ENCODE data around the gene TBC1D7.

The TBC1D7 gene

DNA sequence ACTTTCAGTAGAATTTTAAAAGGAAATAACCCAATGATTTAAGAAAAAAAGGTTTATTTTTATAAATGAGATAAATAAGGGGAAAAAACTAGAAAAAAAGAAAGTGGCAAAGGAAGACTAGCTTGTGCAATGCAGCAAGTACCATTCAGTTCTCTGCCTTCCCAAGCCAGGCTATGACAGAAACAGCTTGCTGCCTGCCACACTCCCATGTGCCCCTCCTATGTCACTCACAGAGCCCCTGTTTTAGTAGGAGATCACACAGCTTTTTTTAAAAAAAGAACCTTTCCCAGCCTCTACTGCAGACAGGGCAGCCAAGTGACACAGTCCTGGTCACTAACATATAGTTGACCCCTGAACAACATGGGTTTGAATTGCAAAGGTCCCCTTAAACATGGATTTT lies 13.5 kb downstream of the TBC1D7 start:
- no peaks in the 10 kb centered on the region for H3K79me2 ChIP-seq (ENCODE audit: insufficient read depth, low read length)
- peaks cover 5% of the 10 kb centered on the region; the same call in 1 of the 2 replicates for H3K36me3 ChIP-seq (ENCODE audit: low read length)
- no peak overlapping the region for H3K9ac ChIP-seq (ENCODE audit: low read length)
- H3K9me3 ChIP-seq (ENCODE audit: insufficient read depth, low read length) = no peaks in the 10 kb centered on the region
- no peak overlapping the region for H3K4me2 ChIP-seq (ENCODE audit: low read depth, low read length, poor library complexity, severe bottlenecking)
- H3K4me3 ChIP-seq (ENCODE audit: insufficient read depth, low read length, poor library complexity, severe bottlenecking) = no peak overlapping the region
- H3K9me2 ChIP-seq (replicated peaks; ENCODE audit: insufficient read depth, low read length) = no peaks in the 10 kb centered on the region
- no peak overlapping the region for H2AFZ ChIP-seq (ENCODE audit: low read depth, low read length, severe bottlenecking)
- H3K27me3 ChIP-seq (ENCODE audit: low read length) = no peaks in the 10 kb centered on the region
- TF ChIP-seq EZH2phosphoT487 (conservative IDR thresholded peaks at IDR 0.05; ENCODE audit: low read length) = no peak
- TF ChIP-seq, protein P1, sequence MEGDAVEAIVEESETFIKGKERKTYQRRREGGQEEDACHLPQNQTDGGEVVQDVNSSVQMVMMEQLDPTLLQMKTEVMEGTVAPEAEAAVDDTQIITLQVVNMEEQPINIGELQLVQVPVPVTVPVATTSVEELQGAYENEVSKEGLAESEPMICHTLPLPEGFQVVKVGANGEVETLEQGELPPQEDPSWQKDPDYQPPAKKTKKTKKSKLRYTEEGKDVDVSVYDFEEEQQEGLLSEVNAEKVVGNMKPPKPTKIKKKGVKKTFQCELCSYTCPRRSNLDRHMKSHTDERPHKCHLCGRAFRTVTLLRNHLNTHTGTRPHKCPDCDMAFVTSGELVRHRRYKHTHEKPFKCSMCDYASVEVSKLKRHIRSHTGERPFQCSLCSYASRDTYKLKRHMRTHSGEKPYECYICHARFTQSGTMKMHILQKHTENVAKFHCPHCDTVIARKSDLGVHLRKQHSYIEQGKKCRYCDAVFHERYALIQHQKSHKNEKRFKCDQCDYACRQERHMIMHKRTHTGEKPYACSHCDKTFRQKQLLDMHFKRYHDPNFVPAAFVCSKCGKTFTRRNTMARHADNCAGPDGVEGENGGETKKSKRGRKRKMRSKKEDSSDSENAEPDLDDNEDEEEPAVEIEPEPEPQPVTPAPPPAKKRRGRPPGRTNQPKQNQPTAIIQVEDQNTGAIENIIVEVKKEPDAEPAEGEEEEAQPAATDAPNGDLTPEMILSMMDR (IDR thresholded peaks at IDR 0.05; ENCODE audit: insufficient read depth, low read length, poor library complexity, severe bottlenecking) = no peak
- no peak overlapping the region for H3K27ac ChIP-seq (ENCODE audit: low read depth, low read length)
- H3F3A ChIP-seq (ENCODE audit: insufficient read depth) = peaks cover 4% of the 10 kb centered on the region; the same call in 1 of the 2 replicates
- no peaks in the 10 kb centered on the region for H4K20me1 ChIP-seq (ENCODE audit: low read depth, low read length)

DNA sequence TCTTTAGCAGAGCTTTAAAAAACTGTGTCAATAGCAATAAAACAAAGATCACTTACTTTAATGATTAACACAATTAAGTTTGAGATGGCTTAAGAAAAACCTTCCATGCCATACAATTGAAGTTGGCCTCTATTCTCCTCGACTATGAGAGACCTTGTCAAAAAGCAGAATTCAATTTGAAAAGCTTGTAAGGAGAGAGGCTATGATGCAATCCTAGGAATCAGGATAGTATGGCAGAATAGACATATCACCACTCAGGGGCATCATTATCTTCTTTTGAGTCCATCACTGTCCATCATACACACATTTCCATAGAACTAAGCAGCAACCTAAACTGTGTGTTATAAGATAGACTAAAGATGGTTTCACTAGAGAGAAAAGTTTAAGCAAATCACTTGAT lies 17.2 kb downstream of the TBC1D7 start:
- Histone ChIP-seq H3K27me3 (ENCODE audit: low read length) (no peaks in the 10 kb centered on the region), H3K9me2 (replicated peaks; ENCODE audit: insufficient read depth, low read length) (no peaks in the 10 kb centered on the region), H4K20me1 (ENCODE audit: low read depth, low read length) (no peaks in the 10 kb centered on the region), H3K4me2 (ENCODE audit: low read depth, low read length, poor library complexity, severe bottlenecking) (no peak overlapping the region), H2AFZ (ENCODE audit: low read depth, low read length, severe bottlenecking) (no peak overlapping the region), H3K4me3 (ENCODE audit: insufficient read depth, low read length, poor library complexity, severe bottlenecking) (no peak overlapping the region), H3K9ac (ENCODE audit: low read length) (no peak overlapping the region), H3K27ac (ENCODE audit: low read depth, low read length) (no peak overlapping the region), H3K79me2 (ENCODE audit: insufficient read depth, low read length) (no peaks in the 10 kb centered on the region), H3F3A (ENCODE audit: insufficient read depth) (peaks cover 8% of the 10 kb centered on the region; the same call in 1 of the 2 replicates), H3K36me3 (ENCODE audit: low read length) (peaks cover 13% of the 10 kb centered on the region), H3K9me3 (ENCODE audit: insufficient read depth, low read length) (no peaks in the 10 kb centered on the region)
- TF ChIP-seq, protein P1 (IDR thresholded peaks at IDR 0.05; ENCODE audit: insufficient read depth, low read length, poor library complexity, severe bottlenecking) = no peak
- no peak for TF ChIP-seq EZH2phosphoT487 (conservative IDR thresholded peaks at IDR 0.05; ENCODE audit: low read length)

DNA sequence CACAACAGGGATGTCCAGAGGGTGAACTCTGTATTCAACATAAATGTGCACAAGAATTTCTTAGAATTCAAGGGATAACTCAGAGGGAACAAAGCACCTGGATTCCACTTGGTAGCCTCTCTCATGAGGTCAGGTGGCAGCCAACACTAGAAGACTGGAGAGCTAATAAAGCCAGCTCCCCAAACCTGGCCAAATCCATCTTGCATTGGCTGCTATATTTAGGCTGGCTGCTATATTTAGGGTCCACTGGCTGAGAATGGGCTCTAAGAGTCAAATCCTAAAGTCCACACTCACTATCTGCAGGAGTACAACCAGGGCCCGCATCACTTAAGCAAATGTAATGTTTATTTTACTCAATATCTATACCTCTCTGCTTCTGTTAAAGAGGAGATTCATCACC lies 20.0 kb downstream of the TBC1D7 start:
- H3K79me2 ChIP-seq (ENCODE audit: insufficient read depth, low read length) = no peaks in the 10 kb centered on the region
- peaks cover 18% of the 10 kb centered on the region for H3K36me3 ChIP-seq (ENCODE audit: low read length)
- TF ChIP-seq EZH2phosphoT487 (conservative IDR thresholded peaks at IDR 0.05; ENCODE audit: low read length) = no peak
- TF ChIP-seq, protein P1 (IDR thresholded peaks at IDR 0.05; ENCODE audit: insufficient read depth, low read length, poor library complexity, severe bottlenecking) = no peak
- H3K4me2 ChIP-seq (ENCODE audit: low read depth, low read length, poor library complexity, severe bottlenecking) = no peak overlapping the region
- H3K9ac ChIP-seq (ENCODE audit: low read length) = no peak overlapping the region
- H4K20me1 ChIP-seq (ENCODE audit: low read depth, low read length) = peaks cover 5% of the 10 kb centered on the region; the same call in 1 of the 2 replicates
- peaks cover 20% of the 10 kb centered on the region for H3F3A ChIP-seq (ENCODE audit: insufficient read depth)
- no peak overlapping the region for H3K27ac ChIP-seq (ENCODE audit: low read depth, low read length)
- no peaks in the 10 kb centered on the region for H3K27me3 ChIP-seq (ENCODE audit: low read length)
- no peak overlapping the region for H3K4me3 ChIP-seq (ENCODE audit: insufficient read depth, low read length, poor library complexity, severe bottlenecking)
- H2AFZ ChIP-seq (ENCODE audit: low read depth, low read length, severe bottlenecking) = no peak overlapping the region
- no peaks in the 10 kb centered on the region for H3K9me3 ChIP-seq (ENCODE audit: insufficient read depth, low read length)
- no peaks in the 10 kb centered on the region for H3K9me2 ChIP-seq (replicated peaks; ENCODE audit: insufficient read depth, low read length)

Data from SU-DHL-6 (cell line).